TTC549 (cell line): ENCODE data around the gene ENHO.

ENCODE experiments used
- FAIRE-seq: peaks from 2 replicates; lab custom pipeline; 2012; peaks lifted over from hg19 to GRCh38; lab: Jason Lieb, UNC

ENHO gene

GRCh38 chr9:34522971-34523797, at the start of gene ENHO:
TSS of gene ENHO (minus strand) at chr9:34522990. CDS start at chr9:34521695, 1,295 bp downstream.
- FAIRE-seq = no peak

- FAIRE-seq = no peak
These were observed 49.3 kb upstream of the ENHO start for GRCh38 chr9:34572092-34572491.

- FAIRE-seq = no peak
These were observed 48.7 kb upstream of the ENHO start for GRCh38 chr9:34571481-34571810.

GRCh38 chr9:34570809-34571480, 48.2 kb upstream of the ENHO start:
- FAIRE-seq = no peak

GRCh38 chr9:34570376-34570775, 47.6 kb upstream of the ENHO start:
- no peak for FAIRE-seq

- FAIRE-seq = no peak
These were observed 46.0 kb upstream of the ENHO start for GRCh38 chr9:34568774-34569173.

GRCh38 chr9:34568133-34568532, 45.3 kb upstream of the ENHO start:
- no peak for FAIRE-seq

GRCh38 chr9:34566972-34567371, 44.2 kb upstream of the ENHO start:
- no peak for FAIRE-seq

GRCh38 chr9:34566322-34566721, 43.5 kb upstream of the ENHO start:
- no peak for FAIRE-seq

GRCh38 chr9:34565856-34566255, 43.1 kb upstream of the ENHO start:
- FAIRE-seq = no peak

GRCh38 chr9:34564617-34565016, 41.8 kb upstream of the ENHO start:
- FAIRE-seq = no peak

- FAIRE-seq = no peak
These were observed 40.5 kb upstream of the ENHO start for GRCh38 chr9:34563262-34563661.

- no peak for FAIRE-seq
These were observed 39.5 kb upstream of the ENHO start for GRCh38 chr9:34562135-34562745.

GRCh38 chr9:34560599-34561214, 37.9 kb upstream of the ENHO start:
- FAIRE-seq = no peak

- no peak for FAIRE-seq
These were observed 37.0 kb upstream of the ENHO start for GRCh38 chr9:34559624-34560455.

- no peak for FAIRE-seq
These were observed 36.3 kb upstream of the ENHO start for GRCh38 chr9:34558919-34559623.

GRCh38 chr9:34558364-34558763, 35.6 kb upstream of the ENHO start:
- no peak for FAIRE-seq

- FAIRE-seq = no peak
These were observed 34.9 kb upstream of the ENHO start for GRCh38 chr9:34557426-34558321.

- no peak for FAIRE-seq
These were observed 34.2 kb upstream of the ENHO start for GRCh38 chr9:34556949-34557348.

- no peak for FAIRE-seq
These were observed 33.2 kb upstream of the ENHO start for GRCh38 chr9:34555936-34556525.
